ENCODE data around the gene RAP1A.
"Not testable (repeated sequence)": the region's sequence is repeated elsewhere in the genome, so short reads cannot be mapped to it uniquely, and the experiment has no call there.

Gene RAP1A

GRCh38 chr1:111739194-111739924 lies 119.8 kb downstream of the RAP1A start, which contains the start of gene INKA2:
TSS of gene INKA2 (minus strand) at chr1:111739395. CDS start at chr1:111739242, 153 bp downstream.
- DNase-seq: peak; percentile 72 to 78

- DNase-seq: peak in 1 of 2 donors; percentile 17
Measured at GRCh38 chr1:111739925-111740765, 120.6 kb downstream of the RAP1A start.

GRCh38 chr1:111742292-111742691 lies 122.7 kb downstream of the RAP1A start:
- DNase-seq: not testable (repeated sequence)

GRCh38 chr1:111742938-111743549 lies 123.5 kb downstream of the RAP1A start:
- DNase-seq: no peak

- no peak for DNase-seq
Measured at GRCh38 chr1:111743679-111744101, 124.1 kb downstream of the RAP1A start.

- DNase-seq: no peak
Measured at GRCh38 chr1:111745675-111746613, 126.4 kb downstream of the RAP1A start.

- no peak for DNase-seq
Measured at GRCh38 chr1:111746614-111746999, 127.0 kb downstream of the RAP1A start.

- peak; percentile 70 to 78 for DNase-seq
Measured at GRCh38 chr1:111747282-111747734, 127.7 kb downstream of the RAP1A start.

- DNase-seq: no peak
Measured at GRCh38 chr1:111747947-111748346, 128.4 kb downstream of the RAP1A start.

- no peak for DNase-seq
Measured at GRCh38 chr1:111749628-111750027, 130.0 kb downstream of the RAP1A start.

- DNase-seq: no peak
Measured at GRCh38 chr1:111750856-111751255, 131.3 kb downstream of the RAP1A start.

GRCh38 chr1:111751906-111752575 lies 132.5 kb downstream of the RAP1A start:
- DNase-seq: no peak

- no peak for DNase-seq
Measured at GRCh38 chr1:111754984-111755330, 135.4 kb downstream of the RAP1A start.

GRCh38 chr1:111755331-111756123 lies 135.9 kb downstream of the RAP1A start, which contains the start of gene DDX20:
TSS of gene DDX20 (plus strand) at chr1:111755901. CDS start at chr1:111755925, 24 bp downstream.
- peak; percentile 92 to 94 for DNase-seq

- no peak for DNase-seq
Measured at GRCh38 chr1:111756124-111756513, 136.5 kb downstream of the RAP1A start.

- DNase-seq: no peak
Measured at GRCh38 chr1:111758373-111758772, 138.8 kb downstream of the RAP1A start.

- DNase-seq: no peak
Measured at GRCh38 chr1:111761717-111762116, 142.1 kb downstream of the RAP1A start.

- DNase-seq: no peak
Measured at GRCh38 chr1:111762332-111762731, 142.7 kb downstream of the RAP1A start.

Data from CD4-positive, alpha-beta T cell treated with Interferon alpha-2 for 1 hour (primary cell).